T-helper 9 cell (primary cell): ENCODE data around the gene SETD3.

ENCODE experiments used
- DNase-seq: peaks from one replicate; pipeline ENCODE4 v3.0.0-alpha.2; 2020
- total RNA-seq, 2 donors: gene quantifications; one replicate each; lab custom pipeline; 2026; lab: John Stamatoyannopoulos, UW

Gene SETD3
- 74.8 to 112 reads per million in 2 donors for total RNA-seq

- DNase-seq, result peak; percentile 23
These were observed at the start of gene SETD3 for GRCh38 chr14:99479906-99480869. Gene SETD3 (minus strand): TSS chr14:99480859. CDS start chr14:99465805, 15,054 bp downstream.

GRCh38 chr14:99529899-99530298 is 49.2 kb upstream of the SETD3 start:
- no peak for DNase-seq

GRCh38 chr14:99527427-99528076 is 46.9 kb upstream of the SETD3 start:
- DNase-seq, result no peak

- no peak for DNase-seq
These were observed 46.4 kb upstream of the SETD3 start for GRCh38 chr14:99527026-99527425.

GRCh38 chr14:99525699-99526080 is 45.0 kb upstream of the SETD3 start:
- no peak for DNase-seq

GRCh38 chr14:99524804-99525698 is 44.4 kb upstream of the SETD3 start:
- no peak for DNase-seq

GRCh38 chr14:99524091-99524661 is 43.5 kb upstream of the SETD3 start:
- DNase-seq, result no peak

GRCh38 chr14:99523704-99524055 is 43.0 kb upstream of the SETD3 start:
- no peak for DNase-seq

GRCh38 chr14:99522934-99523703 is 42.5 kb upstream of the SETD3 start:
- no peak for DNase-seq

- DNase-seq, result no peak
These were observed 41.8 kb upstream of the SETD3 start for GRCh38 chr14:99522457-99522891.

- no peak for DNase-seq
These were observed 41.4 kb upstream of the SETD3 start for GRCh38 chr14:99522025-99522401.

GRCh38 chr14:99521176-99522024 is 40.7 kb upstream of the SETD3 start:
- no peak for DNase-seq

- DNase-seq, result no peak
These were observed 40.0 kb upstream of the SETD3 start for GRCh38 chr14:99520571-99521081.

- no peak for DNase-seq
These were observed 39.3 kb upstream of the SETD3 start for GRCh38 chr14:99519931-99520421.

GRCh38 chr14:99519347-99519881 is 38.8 kb upstream of the SETD3 start:
- no peak for DNase-seq

- DNase-seq, result peak; percentile 86
These were observed 38.0 kb upstream of the SETD3 start for GRCh38 chr14:99518441-99519346.

GRCh38 chr14:99517643-99518381 is 37.2 kb upstream of the SETD3 start:
- DNase-seq, result no peak
